ENCODE data around the gene PACS2. TPM values are rescaled to one million over a fixed set of nuclear protein-coding genes. Genes with fewer than 3 reads are reported as not detected.

The PACS2 gene
- total and polyA plus RNA-seq, 2 of the 4 experiments (the other 2 are of a cell fraction), result 15.6 to 32.2 TPM

GRCh38 chr14:105419195-105420091 is 104.9 kb downstream of the PACS2 start, which contains the start of gene MTA1:
MTA1 (plus strand) TSS chr14:105419827; CDS start chr14:105420036, 209 bp downstream.
- H2BK20ac ChIP-seq (ENCODE audit: low read depth, low read length), result peak within 1 kb of the TSS; percentile 6; the same call in 1 of the 2 replicates
- peak within 1 kb of the TSS; percentile 94 for H3K23ac ChIP-seq (ENCODE audit: low read depth, low read length)
- POLR2A ChIA-PET (ENCODE audit: unreplicated experiment), result no interaction called here
- H3K9me3 ChIP-seq (ENCODE audit: control insufficient read depth, insufficient read depth, low read length), result no peaks in the 10 kb centered on the region
- ATAC-seq (ENCODE audit: low read depth), result peak; percentile 75
- peak within 1 kb of the TSS; percentile 99 for H2AK9ac ChIP-seq (replicated peaks; ENCODE audit: low read depth, low read length, poor library complexity)
- H3K9ac ChIP-seq (ENCODE audit: low read depth, low read length), result peak within 1 kb of the TSS; percentile 83
- H4K20me1 ChIP-seq (ENCODE audit: insufficient read depth, low read length), result peaks cover 23% of the 10 kb centered on the region
- peaks cover 18% of the 10 kb centered on the region for H3K4me1 ChIP-seq (ENCODE audit: control insufficient read depth, insufficient read depth, low read length)
- dilution Hi-C loops (cut with HindIII; ENCODE audit: low sequenced_read_pairs, unreplicated experiment), result no loop called here
- peak; percentile 8 for DNase-seq
- peaks cover 10% of the 10 kb centered on the region; the same call in 1 of the 2 replicates for H3K9me1 ChIP-seq (ENCODE audit: insufficient read depth, low read length)
- peak within 1 kb of the TSS; percentile 99 for H3K4me2 ChIP-seq (ENCODE audit: low read depth, low read length)
- peak within 1 kb of the TSS; percentile 96 for H3K14ac ChIP-seq (replicated peaks; ENCODE audit: low read depth, low read length)
- H2BK15ac ChIP-seq (ENCODE audit: low read depth, low read length), result peak within 1 kb of the TSS; percentile 72; the same call in 1 of the 3 replicates
- H3K27ac ChIP-seq (ENCODE audit: insufficient read depth, low read length), result peak within 1 kb of the TSS; percentile 91
- intact Hi-C loops (cut with micrococcal nuclease), result no loop called here
- peaks cover 5% of the 10 kb centered on the region; the same call in 1 of the 2 replicates for H3K36me3 ChIP-seq (ENCODE audit: control insufficient read depth, insufficient read depth, low read length)
- H3K56ac ChIP-seq (ENCODE audit: extremely low read depth, insufficient read depth, low read length), result peak within 1 kb of the TSS; percentile 65
- in situ Hi-C loops (cut with MboI; ENCODE audit: low sequenced_read_pairs), result no loop called here
- H3K27me3 ChIP-seq (ENCODE audit: control insufficient read depth, insufficient read depth, low read length), result no peaks in the 10 kb centered on the region
- H3K18ac ChIP-seq (ENCODE audit: low read depth, low read length), result peak within 1 kb of the TSS; percentile 11; the same call in 1 of the 2 replicates
- peak within 1 kb of the TSS; percentile 84 for H4K91ac ChIP-seq (ENCODE audit: insufficient read depth, low read depth, low read length)
- peak within 1 kb of the TSS; percentile 87 for H3K4me3 ChIP-seq (ENCODE audit: insufficient read depth, low read depth, low read length)
- BruUV-seq (replicated peaks), result no TSS peak
- H3K79me1 ChIP-seq (ENCODE audit: low read depth in 1 of 2, low read length in 2 of 2), result peaks cover 4 to 42% of the 10 kb centered on the region in 2 experiments; a peak in 3 of 4 replicates
- peak within 1 kb of the TSS; percentile 85 for H4K5ac ChIP-seq (ENCODE audit: low read depth, low read length)
- H2AK5ac ChIP-seq (ENCODE audit: low read depth, low read length), result peak within 1 kb of the TSS; percentile 94
- H2BK120ac ChIP-seq (ENCODE audit: low read depth, low read length), result peak within 1 kb of the TSS; percentile 58; the same call in 1 of the 2 replicates
- H4K8ac ChIP-seq (ENCODE audit: low read depth in 2 of 2, low read length in 2 of 2), result peak within 1 kb of the TSS; percentile 69 to 99
- H2AFZ ChIP-seq (replicated peaks; ENCODE audit: low read length, poor library complexity), result peak within 1 kb of the TSS; percentile 99
- CTCF ChIA-PET, result no interaction called here
- H3K4ac ChIP-seq (ENCODE audit: low read depth, low read length), result peak within 1 kb of the TSS; percentile 95
- peak; percentile 59 for TF ChIP-seq BHLHE40 (IDR thresholded peaks at IDR 0.05; ENCODE audit: low read depth, low read length)
- TF ChIP-seq CHD1 (IDR thresholded peaks at IDR 0.05; ENCODE audit: low read depth, low read length), result no peak
- TF ChIP-seq RAD21 (IDR thresholded peaks at IDR 0.05; ENCODE audit: low read length), result no peak
- TF ChIP-seq FOS (IDR thresholded peaks at IDR 0.05; ENCODE audit: low read depth, low read length), result no peak
- H2BK5ac ChIP-seq (ENCODE audit: low read depth, low read length, poor library complexity, severe bottlenecking), result peak within 1 kb of the TSS; percentile 85
- 0% methylated on average over 1 of the region's 96 CpGs; no CpG with 5 or more reads in 1 of the 2 experiments for WGBS, 2 experiments (ENCODE audit: extremely low coverage in 2 of 2, insufficient read length in 1 of 2)

All from IMR-90 (cell line).